ENCODE results near the gene CSNK1A1.
"Not testable (repeated sequence)": the region's sequence is repeated elsewhere in the genome, so short reads cannot be mapped to it uniquely, and the experiment has no call there.

CSNK1A1 gene

DNA sequence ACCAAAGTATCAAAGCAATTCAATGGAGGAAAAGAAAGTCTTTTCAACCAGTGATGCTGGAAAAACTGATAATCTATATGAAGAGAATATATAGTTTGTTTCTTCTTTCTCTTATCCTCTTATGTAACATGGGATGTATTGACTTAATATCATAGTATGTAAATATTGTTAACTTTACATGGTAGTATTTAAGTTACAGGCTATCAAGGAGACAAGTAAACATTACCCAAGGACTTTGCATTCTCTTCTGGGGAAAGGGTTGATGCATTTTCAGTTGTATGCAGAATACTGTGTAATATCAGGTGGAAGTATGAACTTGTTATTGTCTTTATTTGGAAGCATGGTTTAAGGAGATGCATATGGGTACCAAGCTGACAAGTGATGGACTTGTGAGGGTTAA, 20.9 kb upstream of the CSNK1A1 start:
- DNase-seq: no peak

DNA sequence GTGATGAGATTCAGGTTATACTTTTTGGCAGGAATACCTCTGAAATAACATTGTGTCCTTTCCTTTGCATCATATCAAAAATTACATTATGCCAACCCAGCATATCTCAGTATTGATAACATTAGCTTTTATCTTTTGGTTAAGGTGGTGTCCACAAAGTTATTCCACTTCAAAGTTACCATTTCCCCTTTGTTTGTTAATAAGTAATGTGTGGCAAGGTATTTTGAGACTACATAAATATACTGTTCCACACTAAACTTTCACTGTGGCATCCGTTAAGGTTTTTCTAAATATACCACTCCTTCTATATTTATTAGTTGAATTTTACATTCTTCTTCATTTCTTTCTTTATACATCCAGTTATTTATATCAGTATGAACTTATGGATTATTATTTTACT, 16.0 kb upstream of the CSNK1A1 start:
- no peak for DNase-seq

DNA sequence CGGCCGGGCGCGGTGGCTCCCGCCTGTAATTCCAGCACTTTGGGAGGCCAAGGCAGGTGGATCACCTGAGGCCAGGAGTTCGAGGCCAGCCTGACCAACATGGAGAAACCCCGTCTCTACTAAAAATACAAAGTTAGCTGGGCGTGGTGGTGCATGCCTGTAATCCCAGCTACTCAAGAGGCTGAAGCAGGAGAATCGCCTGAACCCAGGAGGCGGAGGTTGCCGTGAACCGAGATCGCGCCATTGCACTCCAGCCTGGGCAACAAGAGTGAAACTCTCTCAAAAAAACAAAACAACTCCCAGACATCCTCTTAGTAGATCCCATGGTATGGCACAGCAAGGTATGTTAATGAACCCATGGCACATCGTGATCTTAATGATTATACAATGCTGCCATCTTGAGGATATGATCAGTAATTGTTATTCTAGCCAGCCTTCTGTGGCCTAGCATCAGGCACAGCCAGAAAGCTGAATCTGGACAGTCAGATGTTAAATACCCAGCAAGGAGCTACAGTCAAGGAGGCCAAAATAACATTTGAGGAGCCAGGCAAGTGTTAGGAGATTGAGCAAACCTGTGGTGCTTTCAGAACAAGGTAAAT, 13.4 kb upstream of the CSNK1A1 start:
- peak in 1 of 2 donors; percentile 87 for DNase-seq

DNA sequence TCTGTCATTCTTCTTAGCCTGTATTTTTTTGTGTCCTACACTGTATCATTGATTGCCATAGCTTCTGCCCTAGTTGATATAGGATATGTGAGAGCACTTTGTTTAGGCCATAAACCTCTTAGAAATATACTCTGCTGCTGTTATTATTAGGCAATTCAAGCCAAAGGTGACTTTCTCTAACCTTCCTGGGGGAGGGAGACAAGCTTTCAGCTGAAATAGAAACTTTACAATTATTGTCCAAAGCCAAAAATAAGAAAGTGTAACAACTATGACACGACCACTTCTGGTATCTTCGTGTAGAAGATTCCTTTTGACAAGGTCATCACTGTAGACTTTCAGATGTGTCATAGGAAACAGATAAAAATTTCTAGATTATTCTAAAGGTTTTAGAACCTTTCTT, 12.2 kb upstream of the CSNK1A1 start:
- DNase-seq: no peak

GRCh38 chr5:149561848-149562247, 10.6 kb upstream of the CSNK1A1 start:
- DNase-seq: peak in 1 of 2 donors; percentile 17

- no peak for DNase-seq
Measured at GRCh38 chr5:149559706-149560105, 8.5 kb upstream of the CSNK1A1 start.

GRCh38 chr5:149552553-149553160, 1.4 kb upstream of the CSNK1A1 start:
- no peak for DNase-seq

- DNase-seq: no peak
Measured at GRCh38 chr5:149552038-149552494, 827 bp upstream of the CSNK1A1 start.

DNA sequence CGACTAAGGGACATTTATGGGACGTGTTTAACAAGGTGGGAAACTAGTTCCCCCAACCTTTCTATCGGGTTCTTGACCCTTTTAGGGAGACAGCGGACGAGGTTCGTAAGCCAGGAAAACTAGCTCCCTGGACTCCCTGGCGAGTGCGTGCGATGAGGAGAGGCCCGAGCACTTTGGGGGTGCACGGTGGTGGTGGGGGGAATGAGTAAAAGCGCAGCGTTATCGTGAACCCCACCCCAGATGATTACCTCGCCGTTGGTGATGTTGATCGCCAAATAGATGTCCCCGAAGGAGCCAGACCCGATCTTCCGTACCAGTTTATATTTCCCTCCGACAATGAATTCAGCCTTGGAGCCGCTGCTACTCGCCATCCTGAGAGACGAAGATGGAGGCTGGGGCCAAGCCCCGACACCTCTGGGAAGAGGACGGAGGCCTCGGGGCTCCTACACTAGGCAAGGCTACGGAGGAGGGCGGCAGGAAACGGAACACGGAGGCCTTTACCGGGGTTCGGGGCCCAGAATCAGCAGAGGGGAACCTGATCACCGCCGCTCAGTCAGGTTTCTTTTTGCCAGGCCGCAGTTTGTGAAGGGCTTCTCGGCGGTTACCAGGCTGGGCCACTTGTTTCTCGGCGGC, 529 bp downstream of the CSNK1A1 start:
- DNase-seq: peak in 1 of 2 donors; percentile 42

- no peak for DNase-seq
Measured at GRCh38 chr5:149550268-149550583, 1.0 kb downstream of the CSNK1A1 start.

- peak; percentile 33 to 40 for DNase-seq
Measured at GRCh38 chr5:149549461-149550267, 1.6 kb downstream of the CSNK1A1 start.

DNA sequence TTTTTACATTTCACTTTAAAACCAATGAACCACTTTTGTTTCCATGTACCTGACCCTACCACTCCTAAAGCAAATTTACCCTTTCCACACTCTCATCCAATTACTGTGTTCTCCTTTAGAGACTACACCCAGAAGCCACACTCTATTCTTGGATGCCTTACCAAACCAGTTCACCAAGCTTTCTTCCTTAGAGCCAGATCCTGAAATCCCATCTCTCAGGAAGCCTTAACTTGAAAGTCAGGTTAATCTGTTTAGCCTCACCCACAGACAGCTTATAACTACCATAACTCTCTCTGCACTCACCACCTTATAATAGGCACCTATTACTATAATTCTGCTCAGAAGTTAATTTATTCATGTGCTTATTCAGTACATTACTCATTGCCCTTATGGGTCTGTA, 4.3 kb downstream of the CSNK1A1 start:
- DNase-seq: no peak

- no peak for DNase-seq
Measured at GRCh38 chr5:149545327-149545726, 5.9 kb downstream of the CSNK1A1 start.

GRCh38 chr5:149544028-149544420, 7.2 kb downstream of the CSNK1A1 start:
- no peak for DNase-seq

- DNase-seq: no peak
Measured at GRCh38 chr5:149543361-149544027, 7.7 kb downstream of the CSNK1A1 start.

DNA sequence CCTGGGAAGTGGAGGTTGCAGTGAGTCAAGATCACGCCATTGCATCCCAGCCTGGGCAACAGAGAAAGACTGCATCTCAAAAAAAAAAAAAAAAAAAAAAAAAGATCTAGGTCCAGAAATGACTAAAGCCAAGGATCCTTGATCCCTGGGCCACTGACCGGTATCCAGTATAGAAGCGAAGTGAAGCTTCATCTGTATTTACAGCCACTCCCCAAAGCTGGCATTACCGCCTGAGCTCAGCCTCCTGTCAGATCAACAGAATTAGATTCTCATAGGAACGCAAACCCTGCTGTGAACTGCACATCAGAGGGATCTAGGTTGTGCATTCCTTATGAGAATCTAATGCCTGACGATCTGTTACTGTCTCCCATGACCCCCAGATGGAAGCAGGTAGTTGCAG, 9.3 kb downstream of the CSNK1A1 start:
- DNase-seq: no peak

DNA sequence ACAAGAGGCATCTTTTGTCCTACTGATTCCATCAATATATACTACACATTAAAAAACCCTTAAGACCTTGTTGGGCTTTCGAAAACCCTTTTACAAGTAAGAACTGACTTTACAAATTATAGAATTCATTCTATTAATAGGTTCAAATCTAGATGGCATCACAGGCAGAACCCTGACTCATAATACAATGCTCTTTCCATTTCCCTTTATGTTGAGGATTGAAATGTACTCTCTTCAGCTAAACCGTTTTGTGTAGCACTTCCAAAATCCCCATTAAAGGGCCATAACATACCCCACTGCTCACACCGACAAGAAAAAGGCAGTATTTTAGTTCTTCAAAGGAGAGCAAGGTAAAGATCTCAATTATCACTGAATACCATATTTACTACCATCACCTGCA, 11.2 kb downstream of the CSNK1A1 start:
- DNase-seq: no peak

- DNase-seq: no peak
Measured at GRCh38 chr5:149537374-149537975, 13.8 kb downstream of the CSNK1A1 start.

- not testable (repeated sequence) for DNase-seq
Measured at GRCh38 chr5:149535787-149536186, 15.5 kb downstream of the CSNK1A1 start.

DNA sequence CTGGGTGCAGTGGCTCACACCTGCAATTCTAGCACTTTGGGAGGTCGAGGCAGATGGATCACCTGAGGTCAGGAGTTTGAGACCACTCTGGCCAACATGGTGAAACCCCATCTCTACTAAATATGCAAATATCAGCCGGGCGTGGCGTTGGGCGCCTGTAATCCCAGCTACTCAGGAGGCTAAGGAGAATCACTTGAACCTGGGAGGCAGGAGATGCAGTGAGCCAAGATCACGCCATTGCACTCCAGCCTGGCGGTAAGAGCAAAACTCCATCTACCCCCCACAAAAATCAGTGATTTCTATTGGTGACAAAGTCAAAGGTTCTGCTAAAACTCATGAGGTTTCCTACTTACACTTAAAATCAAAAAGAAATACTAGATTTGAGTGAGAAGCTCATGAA, 18.8 kb downstream of the CSNK1A1 start:
- DNase-seq: no peak

DNA sequence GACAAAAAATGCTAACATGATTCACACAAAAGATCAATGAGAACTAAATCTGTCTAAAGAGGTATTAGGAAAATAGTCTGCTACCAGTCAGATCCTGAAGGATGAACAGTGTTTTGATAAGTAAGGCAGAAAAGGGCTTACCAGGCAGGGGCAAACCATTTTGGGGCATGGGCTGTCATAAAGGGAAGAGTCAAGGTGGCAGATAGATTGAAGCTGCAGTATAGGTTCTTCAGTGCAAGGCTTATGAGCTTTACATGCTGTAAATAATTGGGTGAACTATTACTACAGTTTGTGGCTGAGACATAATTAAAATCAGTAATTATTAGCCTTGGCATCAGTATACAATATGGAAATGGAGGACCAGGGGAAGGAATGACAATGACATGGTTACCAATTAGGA, 21.8 kb downstream of the CSNK1A1 start:
- DNase-seq: no peak

- DNase-seq: no peak
Measured at GRCh38 chr5:149528281-149529060, 22.8 kb downstream of the CSNK1A1 start.

All from hippocampal formation (tissue), 2 donors.